CD14-positive monocyte (primary cell): ENCODE results near the gene THSD4. TPM values are rescaled to one million over a fixed set of nuclear protein-coding genes. Genes with fewer than 3 reads are reported as not detected.

ENCODE experiments used
- DNase-seq, 3 donors: peaks; one replicate each; pipeline ENCODE4 v3.0.0-alpha.2; 2011 to 2022
- H2AFZ ChIP-seq: 2 replicates; pipeline ENCODE4 v1.6.0; 2012; ENCODE audit warnings: mild to moderate bottlenecking, low read depth, low read length, inconsistent platforms; ENCODE audit not compliant: insufficient read depth, poor library complexity, severe bottlenecking
- H3K27ac ChIP-seq, 2 donors: 1 replicate in 1 of 2; 2 replicates in 1 of 2; pipeline ENCODE4 v1.5.1; 2012 to 2013; ENCODE audit warnings: low read length in 2 of 2, control low read depth in 1 of 2, inconsistent platforms in 1 of 2, low read depth in 1 of 2, mild to moderate bottlenecking in 1 of 2
- H3K27me3 ChIP-seq, 2 donors: one replicate each; pipeline versions ENCODE4 v1.6.0 to v1.6.1; 2011 to 2013; ENCODE audit warnings: low read length in 2 of 2; ENCODE audit not compliant: control insufficient read depth in 2 of 2, insufficient read depth in 2 of 2
- H3K36me3 ChIP-seq, 2 donors: replicated peaks in 1 of 2; 1 replicate in 1 of 2; 2 replicates in 1 of 2; pipeline versions ENCODE4 v1.5.1 to v1.6.1; 2012 to 2013; ENCODE audit warnings: low read length in 2 of 2, control low read depth in 1 of 2, inconsistent platforms in 1 of 2, mild to moderate bottlenecking in 1 of 2; ENCODE audit not compliant: insufficient read depth in 2 of 2, control insufficient read depth in 1 of 2
- H3K4me1 ChIP-seq, 2 donors: 1 replicate in 1 of 2; 2 replicates in 1 of 2; pipeline versions ENCODE4 v1.5.1 to v1.6.1; 2012 to 2013; ENCODE audit warnings: low read length in 2 of 2, control low read depth in 1 of 2, inconsistent platforms in 1 of 2, mild to moderate bottlenecking in 1 of 2, moderate library complexity in 1 of 2; ENCODE audit not compliant: insufficient read depth in 2 of 2, control insufficient read depth in 1 of 2
- H3K4me2 ChIP-seq: replicated peaks from 2 replicates; pipeline ENCODE3; 2012; ENCODE audit warnings: low read length, moderate library complexity, mild to moderate bottlenecking; ENCODE audit not compliant: poor library complexity, severe bottlenecking; ENCODE audit errors: extremely low read depth
- H3K4me3 ChIP-seq, 3 experiments: fragments of 200-600 bp in 1 of 3; sonication (generic) in 1 of 3; replicated peaks in 1 of 3; 1 replicate in 2 of 3; 2 replicates in 1 of 3; pipeline ENCODE4 v1.5.1; 2011 to 2013; ENCODE audit warnings: low read length in 3 of 3, mild to moderate bottlenecking in 3 of 3, control low read depth in 2 of 3, low read depth in 2 of 3, inconsistent platforms in 1 of 3, moderate library complexity in 1 of 3
- H3K79me2 ChIP-seq: 2 replicates; pipeline ENCODE4 v1.6.0; 2012; ENCODE audit warnings: mild to moderate bottlenecking, control low read depth, inconsistent platforms, low read length, moderate library complexity; ENCODE audit not compliant: insufficient read depth
- H3K9ac ChIP-seq: 2 replicates; pipeline ENCODE4 v1.6.0; 2017; ENCODE audit warnings: low read length, mild to moderate bottlenecking; ENCODE audit not compliant: insufficient read depth, poor library complexity, severe bottlenecking
- H3K9me3 ChIP-seq, 2 donors: replicated peaks in 1 of 2; 1 replicate in 1 of 2; 2 replicates in 1 of 2; pipeline versions ENCODE4 v1.5.1 to v1.6.1; 2012 to 2013; ENCODE audit warnings: low read length in 2 of 2, control low read depth in 1 of 2; ENCODE audit not compliant: control insufficient read depth in 1 of 2, insufficient read depth in 1 of 2
- H4K20me1 ChIP-seq: 2 replicates; pipeline ENCODE4 v1.6.0; 2012; ENCODE audit warnings: mild to moderate bottlenecking, low read length, control low read depth, moderate library complexity; ENCODE audit not compliant: insufficient read depth
- H3K27ac Mint-ChIP-seq, 7 donors: one replicate each; pipeline ENCODE4 v1.8.0; 2020; ENCODE audit warnings: mild to moderate bottlenecking in 7 of 7, mixed read lengths in 7 of 7, moderate library complexity in 6 of 7, inconsistent platforms in 2 of 7
- H3K27me3 Mint-ChIP-seq, 3 donors: one replicate each; pipeline ENCODE4 v1.8.0; 2021 to 2022; ENCODE audit warnings: low read depth in 3 of 3, mild to moderate bottlenecking in 3 of 3, mixed read lengths in 3 of 3, moderate library complexity in 3 of 3, inconsistent platforms in 1 of 3
- H3K36me3 Mint-ChIP-seq, 2 donors: one replicate each; pipeline ENCODE4 v1.8.0; 2020; ENCODE audit warnings: mixed read lengths in 2 of 2, inconsistent platforms in 1 of 2, mild to moderate bottlenecking in 1 of 2
- H3K4me1 Mint-ChIP-seq: one replicate; pipeline ENCODE4 v1.8.0; 2020; ENCODE audit warnings: mild to moderate bottlenecking, mixed read lengths
- H3K4me3 Mint-ChIP-seq, 2 donors: one replicate each; pipeline ENCODE4 v1.8.0; 2020; ENCODE audit warnings: mild to moderate bottlenecking in 2 of 2, mixed read lengths in 2 of 2, moderate library complexity in 1 of 2
- H3K9me3 Mint-ChIP-seq, 7 donors: one replicate each; pipeline ENCODE4 v1.8.0; 2020 to 2022; ENCODE audit warnings: mixed read lengths in 7 of 7, mild to moderate bottlenecking in 6 of 7, moderate library complexity in 6 of 7, inconsistent platforms in 2 of 7
- CTCF ChIP-seq: fragments of 200-600 bp; IDR thresholded peaks from one replicate; pipeline ENCODE4 v1.8.0; 2022; ENCODE audit warnings: antibody characterized with exemption, mild to moderate bottlenecking
- WGBS: methylation state at CpG from one replicate; pipeline ENCODE4 v1.1.5; 2013; ENCODE audit warnings: missing lambda C conversion rate; ENCODE audit not compliant: insufficient coverage; 5-methylcytosine and 5-hydroxymethylcytosine counted together
- intact Hi-C, 2 donors: fragments of 100-400 bp; cut with micrococcal nuclease; formaldehyde crosslinking; loops; one replicate each; pipeline versions ENCODE4 v1.15.0 to v1.15.1; 2023
- polyA plus RNA-seq, 3 donors: library from polyadenylated mRNA; depleted of rRNA in 1 of 3; unstranded in 2 of 3; stranded (reverse) in 1 of 3; fragments of 300-500 nt in 2 of 3; fragments of >200 nt in 1 of 3; fragmentation: Illumina TruSeq in 2 of 3; gene quantifications; 1 replicate in 2 of 3; 2 replicates in 1 of 3; pipeline ENCODE4 v1.2.3, GENCODE V29; 2012 to 2021

THSD4 gene
- polyA plus RNA-seq, 3 donors = not detected

DNA sequence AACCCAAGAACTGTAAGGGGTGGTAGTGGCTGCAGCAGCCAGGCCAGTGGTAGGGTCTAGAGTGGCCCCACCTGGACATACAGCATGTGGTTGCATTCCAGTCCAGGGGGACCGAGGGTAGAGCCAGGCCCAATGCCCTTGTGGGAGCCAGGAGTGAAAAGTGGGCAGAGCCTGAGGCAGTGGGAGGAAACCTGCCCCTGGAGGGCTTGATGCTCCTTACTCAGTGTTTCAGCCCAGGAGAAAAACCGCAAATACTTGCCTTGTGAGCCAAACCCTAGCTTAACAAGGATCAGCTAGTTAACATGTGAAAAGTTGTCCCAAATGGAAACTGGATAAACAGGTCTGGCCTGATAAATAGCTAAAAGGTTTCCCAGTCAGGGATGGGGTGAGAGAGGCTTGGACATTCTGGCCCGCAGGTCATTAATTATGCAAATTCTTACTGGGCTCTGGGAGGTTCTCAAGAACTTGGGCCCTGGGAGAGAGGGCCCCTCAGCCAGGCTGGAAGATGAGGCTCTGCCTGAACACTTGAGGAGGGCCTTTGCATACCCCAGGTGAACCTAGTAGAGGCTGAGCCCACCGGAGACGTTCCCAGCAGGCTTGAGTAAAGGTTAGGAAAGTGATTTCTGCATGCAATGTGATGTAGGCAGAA lies 222.1 kb downstream of the THSD4 start:
- no peak for DNase-seq
- Histone ChIP-seq H3K4me1 (no peaks in the 10 kb centered on the region), H3K4me3 (no peak overlapping the region), H3K9me3 (no peaks in the 10 kb centered on the region), H4K20me1 (no peaks in the 10 kb centered on the region), H3K27me3 (no peaks in the 10 kb centered on the region), H2AFZ (no peak overlapping the region), H3K79me2 (no peaks in the 10 kb centered on the region), H3K4me2 (no peak overlapping the region), H3K36me3 (no peaks in the 10 kb centered on the region), H3K9ac (no peak overlapping the region), H3K27ac (no peak overlapping the region)
- Mint-ChIP-seq H3K4me3 (no peak overlapping the region), H3K36me3 (no peaks in the 10 kb centered on the region), H3K27me3 (peaks cover 2 to 8% (median 5%) of the 10 kb centered on the region in 3 donors), H3K27ac (no peak overlapping the region), H3K9me3 (no peaks in the 10 kb centered on the region), H3K4me1 (no peaks in the 10 kb centered on the region)
- intact Hi-C loops = no loop called here
- TF ChIP-seq CTCF = no peak
- WGBS = 91% methylated on average over 4 of the region's 5 CpGs

DNA sequence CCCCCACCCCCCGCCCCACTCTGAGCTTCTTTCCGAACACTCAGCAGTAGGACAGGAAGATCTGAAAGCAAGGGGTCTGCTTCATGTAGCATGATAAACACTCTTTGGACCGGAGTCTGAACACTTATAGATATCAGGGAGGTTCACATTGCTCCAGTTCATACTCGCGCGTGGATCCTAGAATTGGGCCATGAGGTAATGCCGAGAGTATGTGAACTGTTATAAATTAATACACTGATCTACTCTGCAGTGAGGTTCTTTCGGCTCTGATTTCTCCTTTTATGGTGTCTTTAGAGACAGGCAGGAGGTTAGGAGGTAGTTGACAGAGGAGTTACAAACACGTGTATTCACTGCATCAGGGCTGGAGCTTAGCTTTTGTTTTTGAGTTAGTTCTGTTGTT lies 223.0 kb downstream of the THSD4 start:
- no peak overlapping the region for H3K27ac Mint-ChIP-seq
- WGBS = 71% methylated on average over 1 of the region's 9 CpGs
- H3K36me3 ChIP-seq = no peaks in the 10 kb centered on the region

More for the DNA sequence above, 223.0 kb downstream of the THSD4 start:
- Histone ChIP-seq H4K20me1 (no peaks in the 10 kb centered on the region), H3K79me2 (no peaks in the 10 kb centered on the region), H3K9ac (no peak overlapping the region), H3K4me2 (no peak overlapping the region), H3K4me3 (no peak overlapping the region), H2AFZ (no peak overlapping the region), H3K4me1 (no peaks in the 10 kb centered on the region), H3K27me3 (peaks cover 0 to 4% of the 10 kb centered on the region in 2 donors), H3K27ac (no peak overlapping the region), H3K9me3 (no peaks in the 10 kb centered on the region)
- no peaks in the 10 kb centered on the region for H3K36me3 Mint-ChIP-seq
- intact Hi-C loops = no loop called here
- no peak overlapping the region for H3K4me3 Mint-ChIP-seq
- H3K9me3 Mint-ChIP-seq = no peaks in the 10 kb centered on the region
- H3K4me1 Mint-ChIP-seq = no peaks in the 10 kb centered on the region
- H3K27me3 Mint-ChIP-seq = peaks cover 3 to 6% (median 5%) of the 10 kb centered on the region in 3 donors
- no peak for DNase-seq
- no peak for TF ChIP-seq CTCF
